ENCODE results near the gene OR10AG1. TPM values are rescaled to one million over a fixed set of nuclear protein-coding genes. Genes with fewer than 3 reads are reported as not detected.
A peak's percentile ranks its signal among the peaks of the same experiment; 100 is the strongest.

Gene OR10AG1, protein sequence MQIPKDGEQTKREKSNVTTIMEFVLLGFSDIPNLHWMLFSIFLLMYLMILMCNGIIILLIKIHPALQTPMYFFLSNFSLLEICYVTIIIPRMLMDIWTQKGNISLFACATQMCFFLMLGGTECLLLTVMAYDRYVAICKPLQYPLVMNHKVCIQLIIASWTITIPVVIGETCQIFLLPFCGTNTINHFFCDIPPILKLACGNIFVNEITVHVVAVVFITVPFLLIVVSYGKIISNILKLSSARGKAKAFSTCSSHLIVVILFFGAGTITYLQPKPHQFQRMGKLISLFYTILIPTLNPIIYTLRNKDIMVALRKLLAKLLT
- not detected for total RNA-seq
- long read RNA-seq: 0 reads

DNA sequence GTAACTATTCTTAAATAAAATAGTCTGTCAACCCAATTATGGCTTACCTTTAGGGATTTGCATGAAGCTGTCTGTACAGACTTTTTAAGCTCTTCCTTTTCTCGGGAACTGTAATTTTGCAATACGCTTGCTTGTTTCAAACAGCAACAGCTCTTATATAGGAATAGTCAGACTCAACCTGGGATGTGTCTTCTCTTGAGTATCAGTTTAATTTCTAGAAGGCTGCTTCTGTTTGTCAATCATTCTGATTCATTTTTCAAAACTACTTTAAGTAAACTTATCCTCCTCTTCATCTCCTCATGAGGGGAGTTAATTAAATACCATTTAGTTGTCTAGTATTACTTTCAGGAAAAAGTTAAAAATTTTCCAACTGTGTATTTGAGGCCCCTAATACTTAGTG, at the start of gene OR10AG1:
OR10AG1 (minus strand) TSS at position 101 of the 400 bp plus-strand sequence; CDS start at position 63, 38 bp downstream.
- DNase-seq (ENCODE audit: low spot score): no peak

GRCh38 chr11:56013805-56014204, 44.1 kb upstream of the OR10AG1 start:
- DNase-seq (ENCODE audit: low spot score): no peak

DNA sequence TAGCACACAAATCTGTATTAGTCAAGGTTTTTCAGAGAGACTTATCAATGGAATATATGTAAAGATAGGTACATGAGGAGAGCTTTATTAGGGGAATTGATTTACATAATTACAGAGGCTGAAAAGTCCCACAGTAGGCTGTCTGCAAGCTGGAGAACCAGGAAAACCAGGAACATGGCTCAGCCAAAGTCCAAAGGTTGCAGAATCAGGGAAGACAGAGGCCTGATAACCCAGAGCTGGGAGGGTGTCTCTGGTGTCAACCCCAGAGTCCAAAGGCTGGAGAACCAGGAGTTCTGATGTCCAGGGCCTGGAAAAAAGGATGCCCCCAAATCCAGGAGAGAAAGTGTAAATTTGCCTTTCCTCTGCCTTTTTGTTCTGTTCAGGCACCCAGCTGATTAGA, 41.0 kb upstream of the OR10AG1 start:
- DNase-seq (ENCODE audit: low spot score): no peak

DNA sequence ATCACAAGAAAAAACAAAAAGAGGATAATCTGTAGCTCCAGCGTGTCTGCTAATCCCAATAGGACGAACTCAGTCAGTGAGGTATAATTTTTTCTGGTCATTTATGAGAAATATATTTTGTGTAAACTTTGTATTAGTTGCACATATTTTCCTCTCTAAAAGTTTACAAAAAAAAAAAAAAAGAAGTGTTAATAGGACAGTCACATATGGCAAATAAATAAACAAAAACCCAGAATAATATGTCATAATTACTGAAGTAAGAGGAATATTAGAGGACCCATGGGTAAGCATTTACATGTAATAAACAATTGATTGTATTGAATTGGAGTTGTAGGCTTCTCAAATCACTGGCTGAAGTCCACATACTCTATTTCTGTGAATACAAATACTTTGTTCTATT, 24.8 kb upstream of the OR10AG1 start, which contains the start of gene OR5F1:
OR5F1 (minus strand) TSS at position 101 of the 400 bp plus-strand sequence; CDS start at position 101, 0 bp downstream.
- DNase-seq (ENCODE audit: low spot score): no peak

DNA sequence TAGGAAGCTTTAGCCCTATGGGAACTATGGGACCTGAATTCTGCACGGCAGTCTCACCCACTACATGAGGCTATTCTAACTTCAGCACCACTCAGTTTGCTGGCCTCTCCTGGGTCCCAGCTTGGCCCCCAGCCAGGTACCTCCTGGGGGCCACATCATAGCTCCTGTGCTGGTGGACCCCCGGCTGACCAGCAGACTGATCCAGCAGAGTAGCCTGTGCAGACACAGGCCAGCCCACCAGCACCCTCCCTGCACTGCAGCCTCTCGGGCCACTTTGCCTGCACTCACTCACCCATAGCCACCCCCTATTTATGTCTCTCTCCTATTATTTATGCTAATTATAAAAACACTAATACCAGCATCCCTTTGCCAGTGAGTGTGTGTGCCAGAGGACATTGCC, 1.2 kb upstream of the OR10AG1 start:
- DNase-seq (ENCODE audit: low spot score): peak; percentile 81

GRCh38 chr11:55967914-55968313, 1.8 kb downstream of the OR10AG1 start:
- no peak for DNase-seq (ENCODE audit: low spot score)

DNA sequence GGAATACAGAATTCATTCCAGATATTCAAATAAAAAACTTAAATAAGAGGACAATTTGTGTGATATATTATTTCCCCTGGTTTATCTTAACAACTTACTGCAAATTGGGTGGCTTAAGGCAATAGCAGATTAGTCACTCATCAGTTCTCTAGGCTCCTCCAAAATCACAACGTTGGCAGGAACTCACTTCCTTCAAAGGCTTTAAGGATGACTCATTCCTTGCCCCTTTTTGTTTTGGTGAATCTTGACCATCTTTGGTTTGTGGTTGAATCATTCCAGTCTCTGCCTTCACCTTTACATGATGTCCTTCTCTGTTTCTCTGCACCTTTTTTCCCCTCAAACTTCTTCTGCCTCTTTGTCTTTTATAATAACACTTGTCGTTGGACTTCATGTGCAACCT, 3.4 kb downstream of the OR10AG1 start:
- DNase-seq (ENCODE audit: low spot score): no peak

DNA sequence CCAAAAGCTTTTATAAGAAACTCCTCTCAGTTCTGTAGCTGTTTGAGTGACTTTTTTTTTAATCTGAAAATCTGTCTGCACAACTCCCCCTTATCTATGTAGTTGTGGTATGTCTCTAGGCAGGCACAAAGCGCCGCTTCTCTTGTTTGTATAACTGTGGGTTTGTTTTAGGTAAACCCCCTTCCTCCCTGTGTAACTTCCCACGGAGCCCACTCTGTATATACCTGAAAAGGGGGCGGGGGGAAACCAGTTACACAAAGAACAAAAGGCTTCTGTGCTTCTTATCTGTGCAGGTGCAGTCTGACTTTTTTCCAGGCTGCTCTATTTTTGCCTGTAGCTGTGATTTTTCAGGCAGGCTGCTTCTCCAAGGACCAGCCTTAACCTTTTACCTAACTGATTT, 13.2 kb downstream of the OR10AG1 start:
- DNase-seq (ENCODE audit: low spot score): no peak

- DNase-seq (ENCODE audit: low spot score): no peak
Measured at GRCh38 chr11:55949330-55949729, 20.4 kb downstream of the OR10AG1 start.

DNA sequence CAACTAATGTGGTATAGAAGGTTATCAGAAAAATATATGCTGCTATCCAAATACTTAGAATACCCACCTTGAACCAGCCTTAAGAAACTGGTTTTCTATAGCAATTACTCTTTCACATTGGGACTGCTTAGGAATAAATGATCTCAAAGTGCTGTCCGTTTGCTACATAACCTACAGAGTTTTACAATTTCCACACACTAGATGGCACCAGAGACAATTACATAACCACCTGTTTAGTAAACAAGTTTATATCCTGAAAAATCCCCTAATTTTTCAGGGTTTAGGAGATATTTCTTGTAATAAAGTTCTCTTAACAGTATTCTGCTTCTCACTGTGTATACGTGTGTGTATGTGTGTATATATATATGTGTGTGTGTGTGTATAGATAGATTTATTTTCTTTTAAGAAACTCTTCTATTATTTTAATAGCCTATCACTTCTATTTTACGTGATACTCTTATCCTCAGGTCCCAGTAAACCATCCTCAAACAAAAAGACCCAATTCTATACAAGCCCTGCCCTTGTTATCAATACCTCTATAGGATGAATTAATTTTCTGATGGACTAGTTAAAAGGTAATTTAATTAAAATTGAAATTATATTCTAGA, 26.9 kb downstream of the OR10AG1 start:
- DNase-seq (ENCODE audit: low spot score): no peak

GRCh38 chr11:55936300-55936699, 33.4 kb downstream of the OR10AG1 start, which contains the start of gene OR5I1:
Gene OR5I1, minus strand, starts transcription at chr11:55936400. Its CDS starts 0 bp downstream, at chr11:55936400.
- no peak for DNase-seq (ENCODE audit: low spot score)

GRCh38 chr11:55920537-55920936, 49.2 kb downstream of the OR10AG1 start:
- no peak for DNase-seq (ENCODE audit: low spot score)

Other genes with a start within 250 kb of the OR10AG1 start
- not detected for gene OR5D13, start 196.5 kb downstream of the OR10AG1 start, total RNA-seq
- gene OR5D14, start 174.4 kb downstream of the OR10AG1 start, total RNA-seq: not detected
- gene OR5L1, start 158.6 kb downstream of the OR10AG1 start, total RNA-seq: not detected
- not detected for gene OR5D18, start 150.3 kb downstream of the OR10AG1 start, total RNA-seq
- not detected for gene OR5L2, start 142.7 kb downstream of the OR10AG1 start, total RNA-seq
- not detected for gene OR5D16, start 131.2 kb downstream of the OR10AG1 start, total RNA-seq
- gene TRIM51, start 86.6 kb downstream of the OR10AG1 start, total RNA-seq: not detected
- not detected for gene OR5W2, start 55.4 kb downstream of the OR10AG1 start, total RNA-seq
- not detected for gene OR5I1, start 33.5 kb downstream of the OR10AG1 start, total RNA-seq
- gene OR5F1, start 24.7 kb upstream of the OR10AG1 start, total RNA-seq: not detected
- gene OR5AS1, start 57.7 kb upstream of the OR10AG1 start, total RNA-seq: not detected
- gene OR8I2, start 123.4 kb upstream of the OR10AG1 start, total RNA-seq: not detected
- not detected for gene OR8H2, start 133.7 kb upstream of the OR10AG1 start, total RNA-seq
- gene OR8H3, start 152.4 kb upstream of the OR10AG1 start, total RNA-seq: not detected
- gene OR8J3, start 170.3 kb upstream of the OR10AG1 start, total RNA-seq: not detected
- gene OR8K5, start 190.4 kb upstream of the OR10AG1 start, total RNA-seq: not detected
- not detected for gene OR5J2, start 206.7 kb upstream of the OR10AG1 start, total RNA-seq

Data from mesenteric fat pad (tissue), 1 donor.